RPMI7951 (cell line): ENCODE data around the gene WNK1. TPM values are rescaled to one million over a fixed set of nuclear protein-coding genes. Genes with fewer than 3 reads are reported as not detected.

Experiments used
- DNase-seq: peaks from one replicate; pipeline ENCODE4 v3.0.0-alpha.2; 2012; ENCODE audit warnings: low read depth
- total RNA-seq: library from RNA; depleted of rRNA; stranded (reverse); fragments of >200 nt; shearing (Covaris generic); gene quantifications from 2 replicates; pipeline ENCODE4 v1.2.3, GENCODE V29; 2014

Gene WNK1
- total RNA-seq, 1 experiment from 2014 or later: 42.3 TPM

DNA sequence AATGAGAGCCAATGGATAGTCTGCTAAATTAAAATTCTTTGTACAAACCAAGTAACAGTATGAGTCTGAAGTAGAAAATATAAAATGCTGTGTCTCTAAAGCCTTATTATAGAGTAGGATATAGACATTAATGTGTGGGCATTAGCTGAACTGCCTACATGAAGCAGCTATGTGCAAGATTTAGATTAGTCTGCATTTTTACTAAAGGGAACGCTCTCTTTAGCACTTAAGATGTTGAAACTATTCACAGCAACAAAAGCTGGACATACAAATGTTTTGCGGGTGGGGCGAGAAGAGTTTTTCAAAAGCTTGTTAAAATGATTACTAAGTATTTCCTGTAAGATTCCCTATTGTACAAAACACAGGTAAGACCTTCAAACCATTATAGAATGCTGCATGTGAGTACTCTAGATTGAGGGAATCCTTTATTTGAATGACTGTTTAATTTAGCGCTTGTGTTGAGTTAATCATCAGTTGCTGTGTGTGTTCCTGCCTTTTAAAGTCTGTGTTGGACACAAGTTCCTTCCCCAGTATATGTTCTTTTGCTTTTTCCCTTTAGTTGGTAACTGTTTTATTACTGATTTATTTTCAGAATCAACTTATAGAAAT is 110.0 kb downstream of the WNK1 start:
- no peak for DNase-seq

DNA sequence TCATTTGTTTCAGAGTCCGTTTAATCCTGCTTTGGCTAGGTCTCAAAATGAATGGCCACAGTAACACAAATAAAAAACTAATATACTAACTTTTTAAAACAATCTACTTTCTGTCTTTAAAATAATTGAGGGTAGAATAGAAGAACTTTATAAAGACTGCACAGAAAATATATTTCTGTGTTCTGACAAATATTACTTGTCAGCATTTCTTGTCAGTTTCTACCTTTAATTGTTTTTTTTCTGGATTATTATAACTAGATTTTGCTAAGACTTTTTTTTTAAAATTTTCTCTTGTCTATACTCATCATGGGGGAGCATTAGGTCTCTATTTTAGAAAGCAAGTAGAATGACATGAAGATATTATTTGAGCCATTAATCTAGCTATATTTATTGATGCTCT is 110.9 kb downstream of the WNK1 start:
- no peak for DNase-seq

GRCh38 chr12:865614-866013 is 113.2 kb downstream of the WNK1 start:
- DNase-seq: no peak

GRCh38 chr12:867905-868304 is 115.5 kb downstream of the WNK1 start:
- no peak for DNase-seq

- DNase-seq: no peak
These were observed 116.3 kb downstream of the WNK1 start for GRCh38 chr12:868722-869121.

DNA sequence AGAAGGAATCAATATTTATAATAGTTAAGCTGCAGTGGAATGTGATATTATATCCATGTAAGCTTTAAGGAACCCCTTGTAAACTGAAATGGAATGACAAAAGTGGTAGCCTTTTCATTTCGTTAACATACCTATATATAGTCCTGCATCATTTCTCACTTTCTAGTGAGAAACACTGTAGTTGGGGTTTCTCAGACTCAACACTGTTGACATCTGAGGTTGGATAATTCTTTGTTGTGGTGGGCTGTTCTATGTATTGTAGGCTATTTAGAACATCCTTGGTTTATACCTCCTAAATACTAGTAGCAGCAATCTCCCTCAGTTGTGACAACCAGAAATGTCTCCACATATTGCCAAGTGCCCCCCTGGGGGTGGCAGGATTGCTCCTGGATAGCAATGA is 118.0 kb downstream of the WNK1 start:
- DNase-seq: no peak

DNA sequence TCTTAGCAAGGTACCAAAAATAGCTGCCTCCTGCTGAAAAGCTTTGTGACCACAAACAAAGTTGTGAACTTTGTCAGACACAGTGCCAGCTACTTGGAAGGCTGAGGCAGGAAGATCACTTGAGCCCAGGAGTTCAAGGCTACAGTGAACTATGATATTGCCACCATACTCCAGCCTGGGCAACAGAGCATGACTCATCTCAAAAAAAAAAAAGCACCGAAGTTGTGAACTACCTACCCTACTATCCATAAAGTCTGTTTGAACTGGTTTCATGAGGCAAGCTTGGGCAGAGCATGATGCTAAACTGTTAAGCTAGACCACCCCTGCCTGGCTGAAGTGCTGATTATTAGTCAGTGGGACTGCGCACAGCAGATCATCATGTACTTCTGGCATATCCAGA is 121.6 kb downstream of the WNK1 start:
- peak; percentile 11 for DNase-seq

DNA sequence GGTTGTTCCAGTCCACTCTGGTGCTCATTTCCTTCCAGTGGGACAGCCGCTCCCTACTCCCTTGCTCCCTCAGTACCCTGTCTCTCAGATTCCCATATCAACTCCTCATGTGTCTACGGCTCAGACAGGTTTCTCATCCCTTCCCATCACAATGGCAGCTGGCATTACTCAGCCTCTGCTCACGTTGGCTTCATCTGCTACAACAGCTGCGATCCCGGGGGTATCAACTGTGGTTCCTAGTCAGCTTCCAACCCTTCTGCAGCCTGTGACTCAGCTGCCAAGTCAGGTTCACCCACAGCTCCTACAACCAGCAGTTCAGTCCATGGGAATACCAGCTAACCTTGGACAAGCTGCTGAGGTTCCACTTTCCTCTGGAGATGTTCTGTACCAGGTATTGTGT is 127.3 kb downstream of the WNK1 start:
- DNase-seq: peak; percentile 73

- DNase-seq: no peak
These were observed 128.3 kb downstream of the WNK1 start for GRCh38 chr12:880656-881055.

DNA sequence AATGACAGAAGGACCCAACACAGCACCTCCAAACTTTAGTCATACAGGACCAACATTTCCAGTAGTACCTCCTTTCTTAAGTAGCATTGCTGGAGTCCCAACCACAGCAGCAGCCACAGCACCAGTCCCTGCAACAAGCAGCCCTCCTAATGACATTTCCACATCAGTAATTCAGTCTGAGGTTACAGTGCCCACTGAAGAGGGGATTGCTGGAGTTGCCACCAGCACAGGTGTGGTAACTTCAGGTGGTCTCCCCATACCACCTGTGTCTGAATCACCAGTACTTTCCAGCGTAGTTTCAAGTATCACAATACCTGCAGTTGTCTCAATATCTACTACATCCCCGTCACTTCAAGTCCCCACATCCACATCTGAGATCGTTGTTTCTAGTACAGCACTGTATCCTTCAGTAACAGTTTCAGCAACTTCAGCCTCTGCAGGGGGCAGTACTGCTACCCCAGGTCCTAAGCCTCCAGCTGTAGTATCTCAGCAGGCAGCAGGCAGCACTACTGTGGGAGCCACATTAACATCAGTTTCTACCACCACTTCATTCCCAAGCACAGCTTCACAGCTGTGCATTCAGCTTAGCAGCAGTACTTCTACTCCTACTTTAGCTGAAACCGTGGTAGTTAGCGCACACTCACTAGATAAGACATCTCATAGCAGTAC is 132.5 kb downstream of the WNK1 start:
- no peak for DNase-seq

GRCh38 chr12:885701-886100 is 133.3 kb downstream of the WNK1 start:
- no peak for DNase-seq

DNA sequence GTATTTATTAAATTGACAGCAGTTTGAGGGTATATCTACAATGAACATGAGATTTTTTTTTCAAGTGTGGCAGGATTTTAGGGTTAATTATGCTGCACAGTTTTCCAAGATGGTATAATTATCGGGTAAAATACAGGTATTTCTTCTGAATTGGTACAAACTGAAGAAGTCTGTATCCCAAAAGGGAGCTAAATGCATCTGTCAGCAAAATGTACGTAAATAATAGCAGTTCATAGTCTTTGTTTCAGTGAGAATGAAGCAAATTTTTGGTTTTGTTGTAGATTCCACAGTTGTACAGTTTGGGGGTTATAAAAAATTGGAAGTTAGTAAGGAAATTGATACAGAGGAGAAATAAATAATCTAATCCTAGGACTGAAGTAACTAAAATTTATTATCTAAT is 133.8 kb downstream of the WNK1 start:
- DNase-seq: no peak

GRCh38 chr12:894226-894625 is 141.8 kb downstream of the WNK1 start:
- no peak for DNase-seq

GRCh38 chr12:896031-896430 is 143.7 kb downstream of the WNK1 start:
- DNase-seq: no peak

GRCh38 chr12:897386-897785 is 145.0 kb downstream of the WNK1 start:
- no peak for DNase-seq

DNA sequence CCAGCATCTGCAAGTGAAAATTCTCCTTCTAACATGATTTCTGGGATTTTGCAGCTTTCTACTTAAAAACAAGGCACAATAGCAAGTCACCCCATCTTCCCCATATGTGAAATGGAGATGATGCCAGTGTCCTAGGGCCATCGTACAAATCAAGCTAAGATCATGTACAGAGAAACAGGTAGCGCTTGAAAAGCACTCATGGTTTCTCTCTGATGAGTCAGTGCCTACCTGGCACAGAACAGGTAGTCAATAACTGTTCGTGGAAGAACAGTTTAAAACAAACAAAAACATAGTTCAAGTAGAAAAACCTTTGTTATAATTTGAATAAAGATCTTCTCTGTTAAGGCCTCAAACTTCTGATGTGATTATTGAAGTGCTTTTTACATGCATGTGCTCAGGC is 150.2 kb downstream of the WNK1 start:
- DNase-seq: no peak

- no peak for DNase-seq
These were observed 150.7 kb downstream of the WNK1 start for GRCh38 chr12:903055-903454.

- no peak for DNase-seq
These were observed 151.6 kb downstream of the WNK1 start for GRCh38 chr12:904010-904414.

- DNase-seq: no peak
These were observed 153.1 kb downstream of the WNK1 start for GRCh38 chr12:905261-906031.

GRCh38 chr12:906062-906585 is 153.7 kb downstream of the WNK1 start:
- no peak for DNase-seq

DNA sequence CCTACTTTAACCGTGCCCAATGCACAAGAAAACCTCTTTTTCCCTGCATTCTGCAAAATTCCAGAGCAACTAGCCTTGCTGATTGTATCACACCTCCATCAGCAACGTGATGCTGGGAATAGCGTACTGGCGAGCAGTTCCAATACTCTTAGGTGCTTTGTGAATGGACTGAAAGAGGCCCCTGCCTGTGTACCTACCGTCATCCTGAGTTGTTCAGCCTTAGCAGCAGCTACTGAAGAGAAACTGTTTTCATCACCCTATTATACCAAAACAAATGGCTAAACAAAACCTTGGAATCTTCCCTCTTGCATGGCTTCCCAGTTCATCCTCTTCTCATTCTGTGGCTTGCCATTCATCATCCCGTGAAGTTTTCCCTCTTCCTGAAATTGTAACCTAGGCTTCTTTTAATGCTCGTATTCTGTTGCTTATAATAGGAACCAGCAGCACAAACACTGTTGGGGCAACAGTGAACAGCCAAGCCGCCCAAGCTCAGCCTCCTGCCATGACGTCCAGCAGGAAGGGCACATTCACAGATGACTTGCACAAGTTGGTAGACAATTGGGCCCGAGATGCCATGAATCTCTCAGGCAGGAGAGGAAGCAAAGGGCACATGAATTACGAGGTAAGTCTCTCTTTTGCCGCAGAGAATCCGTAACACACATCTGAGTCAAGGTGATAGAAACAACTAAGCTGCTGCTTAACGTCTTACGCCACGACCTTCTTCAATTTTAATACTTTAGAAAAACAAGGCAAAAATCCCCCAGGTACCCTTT is 155.2 kb downstream of the WNK1 start:
- DNase-seq: no peak

- no peak for DNase-seq
These were observed 157.5 kb downstream of the WNK1 start for GRCh38 chr12:909861-910260.
